Choroid plexus epithelial cell (primary cell): Measurements from ENCODE around the gene QSOX2.

Source experiments
- DNase-seq: peaks from one replicate; pipeline ENCODE4 v3.0.0-alpha.2; 2010; ENCODE audit warnings: low read depth
- H3K4me3 ChIP-seq: 2 replicates; pipeline ENCODE4 v1.5.1; 2011; ENCODE audit warnings: low read depth, mild to moderate bottlenecking, control low read depth, low read length, moderate library complexity
- TF ChIP-seq, protein P1 (sequence below): conservative IDR thresholded peaks from 2 replicates; pipeline ENCODE4 v1.5.1; 2011; ENCODE audit warnings: low read depth, mild to moderate bottlenecking, control low read depth, inconsistent platforms, low read length, moderate library complexity

QSOX2 gene

GRCh38 chr9:136280535-136281315 is 35.1 kb upstream of the QSOX2 start:
- no peak overlapping the region for H3K4me3 ChIP-seq
- no peak for DNase-seq
- TF ChIP-seq, protein P1, sequence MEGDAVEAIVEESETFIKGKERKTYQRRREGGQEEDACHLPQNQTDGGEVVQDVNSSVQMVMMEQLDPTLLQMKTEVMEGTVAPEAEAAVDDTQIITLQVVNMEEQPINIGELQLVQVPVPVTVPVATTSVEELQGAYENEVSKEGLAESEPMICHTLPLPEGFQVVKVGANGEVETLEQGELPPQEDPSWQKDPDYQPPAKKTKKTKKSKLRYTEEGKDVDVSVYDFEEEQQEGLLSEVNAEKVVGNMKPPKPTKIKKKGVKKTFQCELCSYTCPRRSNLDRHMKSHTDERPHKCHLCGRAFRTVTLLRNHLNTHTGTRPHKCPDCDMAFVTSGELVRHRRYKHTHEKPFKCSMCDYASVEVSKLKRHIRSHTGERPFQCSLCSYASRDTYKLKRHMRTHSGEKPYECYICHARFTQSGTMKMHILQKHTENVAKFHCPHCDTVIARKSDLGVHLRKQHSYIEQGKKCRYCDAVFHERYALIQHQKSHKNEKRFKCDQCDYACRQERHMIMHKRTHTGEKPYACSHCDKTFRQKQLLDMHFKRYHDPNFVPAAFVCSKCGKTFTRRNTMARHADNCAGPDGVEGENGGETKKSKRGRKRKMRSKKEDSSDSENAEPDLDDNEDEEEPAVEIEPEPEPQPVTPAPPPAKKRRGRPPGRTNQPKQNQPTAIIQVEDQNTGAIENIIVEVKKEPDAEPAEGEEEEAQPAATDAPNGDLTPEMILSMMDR: no peak

DNA sequence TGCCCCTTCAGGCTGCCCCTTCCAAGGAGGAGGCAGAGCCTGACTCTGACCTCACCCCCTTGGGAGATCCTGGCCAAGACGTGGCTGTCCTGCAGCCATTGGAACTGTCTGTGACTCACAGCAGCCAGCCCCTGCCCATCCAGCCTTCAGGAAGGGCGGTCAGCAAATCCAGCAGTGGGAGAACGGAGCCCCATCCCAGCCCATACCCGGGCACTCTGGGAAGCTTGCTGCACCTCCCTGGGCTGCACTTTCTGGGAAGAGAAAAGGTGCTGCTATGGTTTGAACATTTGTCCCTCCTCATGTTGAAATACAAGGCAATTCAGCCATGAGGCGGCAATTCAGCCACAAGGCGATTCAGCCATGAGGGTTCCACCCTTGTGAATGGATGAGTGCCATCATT is 33.9 kb upstream of the QSOX2 start:
- H3K4me3 ChIP-seq: no peak overlapping the region
- TF ChIP-seq, protein P1: no peak
- no peak for DNase-seq

DNA sequence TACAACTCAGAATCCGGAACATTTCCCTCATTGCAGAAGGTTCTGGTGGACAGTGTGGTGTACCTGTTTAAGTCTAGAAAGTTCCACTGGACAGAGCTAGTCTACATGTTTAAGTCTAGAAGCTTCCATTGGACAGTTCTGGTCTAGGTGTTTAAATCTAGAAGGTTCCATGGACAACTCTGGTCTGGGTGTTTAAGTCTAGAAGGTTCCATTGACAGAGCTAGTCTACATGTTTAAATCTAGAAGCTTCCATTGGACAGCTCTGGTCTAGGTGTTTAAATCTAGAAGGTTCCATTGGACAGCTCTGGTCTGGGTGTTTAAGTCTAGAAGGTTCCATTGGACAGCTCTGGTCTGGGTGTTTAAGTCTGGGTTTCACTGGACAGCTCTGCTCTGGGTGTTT is 33.3 kb upstream of the QSOX2 start:
- TF ChIP-seq, protein P1: no peak
- no peak for DNase-seq
- no peak overlapping the region for H3K4me3 ChIP-seq

GRCh38 chr9:136278221-136278620 is 32.6 kb upstream of the QSOX2 start:
- TF ChIP-seq, protein P1: no peak
- H3K4me3 ChIP-seq: no peak overlapping the region
- DNase-seq: no peak

DNA sequence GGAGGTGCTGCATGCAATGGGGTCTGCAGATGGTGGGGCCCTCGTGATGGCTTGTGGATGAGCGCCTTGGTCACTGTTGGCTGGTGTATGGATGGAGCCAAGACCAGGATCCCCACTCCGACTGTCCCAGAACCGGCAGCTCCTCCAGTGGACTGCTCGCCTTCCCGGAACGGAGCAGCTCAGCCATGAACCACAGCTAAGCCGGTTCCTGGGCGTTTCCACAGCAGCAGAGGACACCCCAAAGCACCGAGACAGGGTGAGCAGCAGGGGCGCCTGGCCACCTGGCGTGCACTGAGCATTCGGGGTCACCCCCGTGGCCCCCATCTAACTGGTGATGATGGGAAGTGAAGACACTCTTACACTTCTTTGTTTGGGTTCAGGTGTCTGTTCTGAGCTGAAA is 32.1 kb upstream of the QSOX2 start:
- no peak overlapping the region for H3K4me3 ChIP-seq
- no peak for DNase-seq
- TF ChIP-seq, protein P1: no peak

DNA sequence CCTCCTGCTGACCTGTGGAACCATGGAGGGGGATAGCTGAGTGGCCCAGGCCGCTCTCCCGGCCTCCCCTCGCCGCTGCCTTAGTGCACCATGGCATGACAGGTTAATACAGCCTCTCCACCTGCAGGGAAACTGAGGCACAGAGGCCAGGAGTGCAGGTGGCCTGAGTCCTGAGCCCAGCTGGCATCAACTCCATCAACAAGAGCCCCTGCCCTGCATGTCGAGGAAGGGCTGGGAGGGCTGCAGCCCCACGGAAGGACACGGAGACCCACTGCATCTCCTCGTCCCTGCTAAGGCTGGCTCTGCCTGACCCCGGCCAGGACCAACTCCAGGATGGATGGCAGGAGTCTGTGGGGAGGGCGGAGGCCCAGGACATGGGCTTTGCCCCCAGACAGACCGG is 31.1 kb upstream of the QSOX2 start:
- TF ChIP-seq, protein P1: no peak
- no peak overlapping the region for H3K4me3 ChIP-seq
- no peak for DNase-seq

- no peak overlapping the region for H3K4me3 ChIP-seq
- TF ChIP-seq, protein P1: no peak
- DNase-seq: no peak
Measured at GRCh38 chr9:136275655-136276429, 30.2 kb upstream of the QSOX2 start.
